ENCODE data around the gene SNTG2.

- no peak for TF ChIP-seq CTCF (IDR thresholded peaks at IDR 0.05; ENCODE audit: low read depth, low read length, missing input control)
- no peak for TF ChIP-seq RXRA (IDR thresholded peaks at IDR 0.05)
- no peak for TF ChIP-seq SP1 (IDR thresholded peaks at IDR 0.05)
- no peak for TF ChIP-seq ATF3 (IDR thresholded peaks at IDR 0.05)
- TF ChIP-seq MAX (IDR thresholded peaks at IDR 0.05), result no peak
- no peak for TF ChIP-seq ZBTB33 (IDR thresholded peaks at IDR 0.05)
- no peak for TF ChIP-seq YY1 (IDR thresholded peaks at IDR 0.05)
- TF ChIP-seq REST (IDR thresholded peaks at IDR 0.05), result no peak
- TF ChIP-seq FOXA1 (IDR thresholded peaks at IDR 0.05), result no peak
- TF ChIP-seq GABPA (IDR thresholded peaks at IDR 0.05 in 1 of 2, conservative IDR thresholded peaks at IDR 0.05 in 1 of 2), result no peak
- no peak for TF ChIP-seq TAF1 (conservative IDR thresholded peaks at IDR 0.05)
- TF ChIP-seq HNF4G (IDR thresholded peaks at IDR 0.05), result no peak
- TF ChIP-seq JUND (IDR thresholded peaks at IDR 0.05), result no peak
- no peak for TF ChIP-seq RAD21 (IDR thresholded peaks at IDR 0.05)
These were observed 26.6 kb upstream of the SNTG2 start for GRCh38 chr2:923832-924601.
